Type B pancreatic cell (in vitro differentiated cells): ENCODE results near the gene DNAJC24. TPM values are rescaled to one million over a fixed set of nuclear protein-coding genes. Genes with fewer than 3 reads are reported as not detected.

Experiments
- DNase-seq: peaks from one replicate; pipeline ENCODE4 v3.0.0; 2021; ENCODE audit warnings: mixed read lengths; ENCODE audit not compliant: unreplicated experiment; ENCODE audit errors: extremely low spot score
- H3K27ac Mint-ChIP-seq: 2 replicates; pipeline ENCODE4 v1.8.0; 2021; ENCODE audit warnings: mild to moderate bottlenecking, mixed read lengths
- H3K27me3 Mint-ChIP-seq: 2 replicates; pipeline ENCODE4 v1.8.0; 2021; ENCODE audit warnings: mixed read lengths
- H3K36me3 Mint-ChIP-seq: 2 replicates; pipeline ENCODE4 v1.8.0; 2021; ENCODE audit warnings: mixed read lengths
- H3K4me1 Mint-ChIP-seq: one replicate; pipeline ENCODE4 v1.8.0; 2021; ENCODE audit warnings: mixed read lengths; ENCODE audit not compliant: unreplicated experiment
- H3K4me3 Mint-ChIP-seq: 2 replicates; pipeline ENCODE4 v1.8.0; 2021; ENCODE audit warnings: mild to moderate bottlenecking, mixed read lengths
- H3K9me3 Mint-ChIP-seq: 2 replicates; pipeline ENCODE4 v1.8.0; 2021; ENCODE audit warnings: mixed read lengths
- CTCF ChIP-seq: fragments of 200-600 bp; sonication (generic); conservative IDR thresholded peaks from 2 replicates; pipeline ENCODE4 v1.5.0; 2021; ENCODE audit warnings: antibody characterized with exemption, mild to moderate bottlenecking
- total RNA-seq: library from RNA; stranded (reverse); gene quantifications from 2 replicates; pipeline ENCODE4 v1.2.1, GENCODE V29; 2021; ENCODE audit warnings: low replicate concordance

Gene DNAJC24
- total RNA-seq, 1 donor from 2014 or later = 21.3 TPM

DNA sequence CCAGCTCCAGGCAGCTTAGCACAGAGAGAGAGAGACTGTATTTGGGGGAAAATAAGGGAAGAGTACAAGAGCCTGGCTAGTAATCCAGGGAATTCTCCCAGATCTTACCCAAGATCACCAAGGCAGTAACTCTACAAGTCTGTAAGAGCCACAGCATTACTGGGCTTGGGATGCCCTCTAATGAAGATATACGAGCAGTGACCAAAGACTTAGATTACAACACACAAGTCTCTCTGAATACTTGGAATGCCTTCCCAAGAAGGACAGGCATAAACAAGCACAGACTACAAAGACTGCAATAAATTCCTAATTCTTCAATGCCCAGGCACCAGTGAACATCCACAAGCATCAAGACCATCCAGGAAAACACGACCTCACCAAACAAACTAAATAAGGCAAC is 17.7 kb downstream of the DNAJC24 start:
- no peaks in the 10 kb centered on the region for H3K4me1 Mint-ChIP-seq
- H3K4me3 Mint-ChIP-seq = no peak overlapping the region
- H3K27ac Mint-ChIP-seq = no peak overlapping the region
- no peak for TF ChIP-seq CTCF
- peaks cover 11% of the 10 kb centered on the region for H3K36me3 Mint-ChIP-seq
- no peaks in the 10 kb centered on the region for H3K27me3 Mint-ChIP-seq
- DNase-seq = no peak
- peaks cover 18% of the 10 kb centered on the region for H3K9me3 Mint-ChIP-seq

DNA sequence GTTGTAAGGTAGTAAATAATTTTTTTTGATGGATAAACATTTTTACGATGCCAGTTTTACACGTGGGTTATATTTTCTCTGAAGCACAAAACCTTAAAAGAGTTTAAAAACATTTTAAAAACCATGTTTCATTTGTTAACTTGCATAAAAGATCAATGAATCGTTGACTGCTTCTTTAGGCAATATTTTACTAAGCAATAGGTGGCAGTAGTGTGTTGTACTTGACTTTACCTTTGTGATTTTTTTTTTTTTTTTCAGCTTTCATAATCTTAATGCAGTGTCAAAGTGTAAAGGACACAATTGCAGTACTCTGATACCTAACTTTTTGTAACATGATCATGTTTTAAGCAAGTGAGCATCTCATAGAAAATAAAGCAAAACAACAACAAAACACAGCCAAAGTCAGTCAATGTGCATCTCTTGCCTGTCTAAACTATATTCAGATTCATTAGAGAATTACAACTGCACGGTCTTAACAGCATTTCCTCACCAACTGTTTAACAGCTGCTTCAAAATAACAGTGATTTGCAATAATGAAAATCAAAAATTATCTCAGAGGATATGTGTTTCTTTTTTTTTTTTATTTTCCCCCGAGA is 27.7 kb downstream of the DNAJC24 start:
- Mint-ChIP-seq H3K27ac (no peak overlapping the region), H3K4me1 (no peaks in the 10 kb centered on the region), H3K4me3 (no peak overlapping the region), H3K9me3 (no peaks in the 10 kb centered on the region), H3K27me3 (no peaks in the 10 kb centered on the region), H3K36me3 (peaks cover 18% of the 10 kb centered on the region)
- peak; percentile 82 for TF ChIP-seq CTCF
- no peak for DNase-seq

- no peaks in the 10 kb centered on the region for H3K9me3 Mint-ChIP-seq
- H3K36me3 Mint-ChIP-seq = peaks cover 18% of the 10 kb centered on the region
- no peak overlapping the region for H3K27ac Mint-ChIP-seq
- H3K4me3 Mint-ChIP-seq = no peak overlapping the region
- peaks cover 6% of the 10 kb centered on the region for H3K4me1 Mint-ChIP-seq
- DNase-seq = no peak
- no peaks in the 10 kb centered on the region for H3K27me3 Mint-ChIP-seq
- TF ChIP-seq CTCF = peak; percentile 19
Measured at GRCh38 chr11:31404614-31405013, 35.0 kb downstream of the DNAJC24 start.

DNA sequence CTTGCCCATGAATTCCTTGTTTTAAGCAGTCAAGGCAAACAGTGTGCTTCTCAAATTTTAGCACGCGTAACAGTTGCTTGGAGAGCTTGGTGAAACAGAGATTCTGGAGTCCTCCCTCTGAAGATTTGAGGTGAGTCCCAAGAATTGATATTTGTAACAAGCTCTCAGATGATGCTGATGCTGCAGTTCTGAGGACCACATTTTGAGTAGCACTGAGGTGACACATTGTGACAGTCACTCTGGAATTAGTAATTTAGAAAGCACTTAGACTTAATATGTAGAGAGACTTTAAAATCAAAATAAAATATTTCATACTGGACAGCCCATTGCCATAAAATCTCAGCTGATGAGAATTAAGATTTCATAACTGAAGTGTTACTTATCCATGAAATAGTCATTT is 38.5 kb downstream of the DNAJC24 start:
- Mint-ChIP-seq H3K9me3 (peaks cover 4% of the 10 kb centered on the region), H3K4me3 (no peak overlapping the region), H3K27me3 (no peaks in the 10 kb centered on the region), H3K36me3 (peaks cover 9% of the 10 kb centered on the region), H3K27ac (no peak overlapping the region), H3K4me1 (peaks cover 5% of the 10 kb centered on the region)
- no peak for DNase-seq
- TF ChIP-seq CTCF = no peak

- TF ChIP-seq CTCF = no peak
- Mint-ChIP-seq H3K4me1 (peaks cover 6% of the 10 kb centered on the region), H3K27ac (no peak overlapping the region), H3K27me3 (no peaks in the 10 kb centered on the region), H3K9me3 (peaks cover 4% of the 10 kb centered on the region), H3K36me3 (peaks cover 12% of the 10 kb centered on the region), H3K4me3 (no peak overlapping the region)
- DNase-seq = no peak
Measured at GRCh38 chr11:31412946-31413345, 43.3 kb downstream of the DNAJC24 start.

DNA sequence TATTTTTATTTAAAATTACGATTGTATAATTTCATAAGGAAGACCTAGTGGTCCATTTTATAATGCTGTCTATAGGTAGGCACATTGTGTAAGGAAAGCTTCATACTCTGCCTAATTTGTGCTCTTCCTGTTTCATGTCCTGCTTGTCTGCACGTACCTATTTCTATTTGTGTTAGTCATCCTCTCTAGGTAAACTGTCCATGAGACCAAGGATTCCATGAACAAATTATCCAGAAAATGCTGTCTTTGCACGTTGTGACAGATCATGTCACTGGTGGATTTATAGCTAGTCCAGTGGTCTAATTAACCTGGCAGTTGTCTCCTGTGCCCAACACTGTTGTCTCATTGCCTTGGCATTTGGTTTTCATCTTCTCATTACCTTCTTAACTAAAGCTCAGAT is 44.7 kb downstream of the DNAJC24 start:
- Mint-ChIP-seq H3K4me1 (peaks cover 6% of the 10 kb centered on the region), H3K27me3 (no peaks in the 10 kb centered on the region), H3K36me3 (peaks cover 12% of the 10 kb centered on the region), H3K9me3 (peaks cover 4% of the 10 kb centered on the region), H3K4me3 (no peak overlapping the region), H3K27ac (no peak overlapping the region)
- no peak for TF ChIP-seq CTCF
- DNase-seq = no peak
